ENCODE measurements around the gene TTC33.

DNA sequence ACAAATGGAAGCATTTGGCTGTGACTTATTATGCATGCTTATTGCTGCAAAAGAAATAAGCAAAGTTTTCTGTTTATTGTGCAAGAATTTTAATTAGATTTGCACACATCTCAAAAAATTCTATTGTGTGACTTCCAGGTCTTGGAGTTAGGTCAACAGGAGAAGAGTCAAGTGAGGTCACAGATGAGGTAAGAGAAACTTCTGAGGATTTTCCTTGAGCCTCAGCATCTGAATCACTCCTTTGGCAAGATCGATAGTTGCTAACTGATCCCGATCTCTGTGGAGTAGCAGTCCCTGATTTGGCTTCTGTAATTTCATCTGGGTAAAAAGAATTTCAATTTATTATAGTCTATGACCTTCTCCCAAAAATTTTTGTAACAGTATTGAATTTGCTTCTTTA lies 6.9 kb upstream of the TTC33 start:
- TF ChIP-seq, protein P1, sequence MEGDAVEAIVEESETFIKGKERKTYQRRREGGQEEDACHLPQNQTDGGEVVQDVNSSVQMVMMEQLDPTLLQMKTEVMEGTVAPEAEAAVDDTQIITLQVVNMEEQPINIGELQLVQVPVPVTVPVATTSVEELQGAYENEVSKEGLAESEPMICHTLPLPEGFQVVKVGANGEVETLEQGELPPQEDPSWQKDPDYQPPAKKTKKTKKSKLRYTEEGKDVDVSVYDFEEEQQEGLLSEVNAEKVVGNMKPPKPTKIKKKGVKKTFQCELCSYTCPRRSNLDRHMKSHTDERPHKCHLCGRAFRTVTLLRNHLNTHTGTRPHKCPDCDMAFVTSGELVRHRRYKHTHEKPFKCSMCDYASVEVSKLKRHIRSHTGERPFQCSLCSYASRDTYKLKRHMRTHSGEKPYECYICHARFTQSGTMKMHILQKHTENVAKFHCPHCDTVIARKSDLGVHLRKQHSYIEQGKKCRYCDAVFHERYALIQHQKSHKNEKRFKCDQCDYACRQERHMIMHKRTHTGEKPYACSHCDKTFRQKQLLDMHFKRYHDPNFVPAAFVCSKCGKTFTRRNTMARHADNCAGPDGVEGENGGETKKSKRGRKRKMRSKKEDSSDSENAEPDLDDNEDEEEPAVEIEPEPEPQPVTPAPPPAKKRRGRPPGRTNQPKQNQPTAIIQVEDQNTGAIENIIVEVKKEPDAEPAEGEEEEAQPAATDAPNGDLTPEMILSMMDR (conservative IDR thresholded peaks at IDR 0.05) = no peak
- TF ChIP-seq ZFX (IDR thresholded peaks at IDR 0.05) = no peak

Data from C4-2B (cell line).